SU-DHL-6 (cell line): ENCODE measurements around the gene FBXL4.

Experiments used
- H2AFZ ChIP-seq: fragments of 200-600 bp; sonication (generic); 2 replicates; pipeline ENCODE4 v1.6.1; 2014; ENCODE audit warnings: low read depth, mild to moderate bottlenecking, moderate library complexity, mixed read lengths, antibody characterized with exemption, low read length; ENCODE audit not compliant: severe bottlenecking
- H3F3A ChIP-seq: fragments of 200-600 bp; shearing (Covaris generic); 2 replicates; pipeline ENCODE4 v1.6.0; 2016; ENCODE audit warnings: antibody characterized with exemption, mild to moderate bottlenecking; ENCODE audit not compliant: insufficient read depth
- H3K27ac ChIP-seq: fragments of 200-600 bp; sonication (generic); 2 replicates; pipeline ENCODE4 v1.5.1; 2016; ENCODE audit warnings: low read depth, mild to moderate bottlenecking, low read length, moderate library complexity, mixed read lengths
- H3K27me3 ChIP-seq: fragments of 200-600 bp; sonication (generic), shearing (Covaris generic); 2 replicates; pipeline ENCODE4 v1.6.0; 2014; ENCODE audit warnings: mild to moderate bottlenecking, low read length
- H3K36me3 ChIP-seq: fragments of 200-600 bp; sonication (generic); 2 replicates; pipeline ENCODE4 v1.6.1; 2014; ENCODE audit warnings: mild to moderate bottlenecking, low read length, mixed read lengths
- H3K4me2 ChIP-seq: fragments of 300-600, 200-600 bp; shearing (Covaris generic), sonication (generic); 2 replicates; pipeline ENCODE4 v1.6.0; 2014; ENCODE audit warnings: low read length, low read depth, mild to moderate bottlenecking; ENCODE audit not compliant: poor library complexity, severe bottlenecking
- H3K4me3 ChIP-seq: fragments of 200-600 bp; sonication (generic); 2 replicates; pipeline ENCODE4 v1.5.1; 2014; ENCODE audit warnings: antibody characterized with exemption, low read length, mild to moderate bottlenecking, mixed read lengths; ENCODE audit not compliant: insufficient read depth, poor library complexity, severe bottlenecking
- H3K79me2 ChIP-seq: fragments of 200-600 bp; sonication (generic); 2 replicates; pipeline ENCODE4 v1.6.1; 2014; ENCODE audit warnings: mild to moderate bottlenecking, low read length, moderate library complexity; ENCODE audit not compliant: insufficient read depth
- H3K9ac ChIP-seq: fragments of 200-600 bp; sonication (generic); 2 replicates; pipeline ENCODE4 v1.7.0; 2014; ENCODE audit warnings: mild to moderate bottlenecking, low read length
- H3K9me2 ChIP-seq: fragments of 200-600 bp; sonication (generic); replicated peaks from 2 replicates; pipeline ENCODE4 v1.6.1; 2014; ENCODE audit warnings: low read length; ENCODE audit not compliant: insufficient read depth
- H3K9me3 ChIP-seq: fragments of 200-600 bp; sonication (generic); 2 replicates; pipeline ENCODE4 v1.6.1; 2014; ENCODE audit warnings: low read length, mixed read lengths; ENCODE audit not compliant: insufficient read depth
- H4K20me1 ChIP-seq: fragments of 200-600 bp; sonication (generic); 2 replicates; pipeline ENCODE4 v1.6.1; 2014; ENCODE audit warnings: low read depth, mild to moderate bottlenecking, antibody characterized with exemption, low read length, moderate library complexity, mixed read lengths
- EZH2phosphoT487 ChIP-seq: fragments of 200-600 bp; sonication (generic), shearing (Covaris generic); conservative IDR thresholded peaks from 2 replicates; pipeline ENCODE4 v1.6.1; 2018; ENCODE audit warnings: mild to moderate bottlenecking, antibody characterized with exemption, low read length, moderate library complexity, mixed read lengths
- TF ChIP-seq, protein P1 (sequence below): fragments of 200-600 bp; sonication (generic); IDR thresholded peaks from one replicate; pipeline ENCODE4 v1.5.1; 2017; ENCODE audit warnings: antibody characterized with exemption, mild to moderate bottlenecking, low read length, moderate library complexity; ENCODE audit not compliant: insufficient read depth, poor library complexity, severe bottlenecking

Gene FBXL4

DNA sequence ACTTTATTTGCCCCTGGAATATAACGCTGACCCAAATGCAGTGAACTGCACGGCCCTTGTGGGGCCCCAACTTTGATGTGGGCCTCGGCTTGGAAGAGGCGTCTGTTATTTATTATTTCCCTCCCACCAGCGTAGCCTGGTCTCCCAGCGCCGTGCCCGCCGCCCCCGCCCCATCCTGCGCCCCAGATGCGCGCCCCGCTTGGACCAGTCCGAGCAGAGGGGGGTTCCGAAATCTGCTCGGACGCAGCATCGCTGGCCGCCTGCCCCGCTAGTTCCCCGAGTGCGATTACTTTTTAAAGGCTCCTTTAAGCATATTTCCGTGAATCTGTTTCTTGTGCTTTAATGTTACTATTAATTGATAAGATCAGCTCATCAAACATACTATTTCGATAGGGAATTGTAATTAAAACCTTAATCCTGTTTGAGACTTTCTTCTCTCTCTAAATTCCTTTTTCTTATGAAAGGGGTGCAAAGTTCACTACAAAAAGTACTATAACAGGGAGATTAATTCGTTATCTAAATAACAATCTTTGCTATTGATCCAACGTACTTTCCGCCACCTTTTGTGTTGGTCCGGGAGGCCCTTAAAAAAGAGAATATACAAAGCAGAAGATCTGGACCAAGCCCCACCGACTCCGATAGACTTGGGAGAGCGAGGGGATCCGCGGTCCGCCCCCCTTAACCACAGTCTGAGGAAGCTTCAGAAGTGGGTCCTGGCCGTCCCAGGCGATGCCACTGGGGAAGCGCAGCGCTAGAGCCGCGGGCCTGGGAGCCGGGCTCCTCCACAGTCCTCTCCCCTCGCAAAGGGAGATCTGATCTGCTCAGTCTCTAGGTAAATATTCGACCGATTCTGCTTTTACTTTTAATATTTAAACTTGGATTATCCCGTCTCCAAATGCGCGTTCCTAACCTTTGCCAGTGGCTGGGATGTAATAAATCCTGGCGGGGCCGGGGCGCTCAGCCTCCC lies 103.2 kb downstream of the FBXL4 start:
- H3K4me2 ChIP-seq, result no peak overlapping the region
- H3K9ac ChIP-seq, result no peak overlapping the region

DNA sequence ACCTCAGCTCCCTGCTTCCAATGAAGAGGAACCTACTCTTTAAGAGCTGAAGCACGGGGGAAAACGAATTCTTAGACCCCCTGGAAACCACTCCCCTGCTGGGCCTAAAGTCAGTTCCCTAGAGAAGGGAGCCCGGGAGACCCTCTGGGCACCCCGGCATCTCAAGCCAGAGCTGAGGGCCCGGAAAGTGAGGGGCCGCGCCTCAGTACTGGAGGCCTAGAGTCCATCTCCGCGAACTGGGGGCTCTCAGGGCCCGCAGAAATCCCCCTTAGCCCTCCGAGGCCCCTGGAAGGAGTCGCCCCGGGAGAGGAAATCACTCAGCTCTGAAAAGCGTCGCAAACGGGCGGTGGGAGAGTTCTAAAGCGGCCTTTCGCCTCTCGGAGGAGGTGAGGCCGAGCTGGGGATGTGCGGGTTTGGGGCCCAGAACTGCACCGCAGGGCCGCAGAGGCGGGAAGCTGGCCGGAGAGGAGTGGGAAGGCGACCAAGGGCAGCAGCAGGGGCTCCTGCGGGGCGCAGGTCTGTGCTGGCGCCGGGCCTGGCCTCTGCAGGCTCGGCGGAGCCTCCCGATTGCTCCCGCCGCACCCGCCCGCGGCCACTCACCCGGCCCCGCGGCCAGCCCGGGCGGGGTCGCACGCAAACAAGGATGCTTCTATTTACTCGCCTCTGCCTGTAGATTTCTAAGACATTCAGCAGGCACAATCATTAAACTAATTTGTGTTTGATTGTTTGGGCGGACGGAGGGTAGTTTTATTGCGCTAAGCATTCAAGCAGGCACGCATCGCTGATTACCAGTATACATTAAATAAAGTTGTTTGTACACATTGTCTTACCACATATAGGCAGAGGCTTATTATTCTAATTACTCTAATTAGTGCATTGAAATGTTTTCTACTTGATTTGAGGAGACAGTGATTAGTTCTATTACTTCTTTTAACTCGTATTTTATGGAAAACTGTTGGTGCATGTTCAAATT lies 104.2 kb downstream of the FBXL4 start:
- Histone ChIP-seq H3K4me3 (no peak overlapping the region), H3K36me3 (no peaks in the 10 kb centered on the region), H4K20me1 (no peaks in the 10 kb centered on the region), H3K4me2 (no peak overlapping the region), H3K27ac (no peak overlapping the region), H2AFZ (no peak overlapping the region), H3K9me3 (no peaks in the 10 kb centered on the region), H3K9me2 (no peaks in the 10 kb centered on the region), H3K79me2 (no peaks in the 10 kb centered on the region), H3F3A (no peaks in the 10 kb centered on the region), H3K9ac (no peak overlapping the region), H3K27me3 (no peaks in the 10 kb centered on the region)
- no peak for TF ChIP-seq EZH2phosphoT487
- TF ChIP-seq, protein P1, sequence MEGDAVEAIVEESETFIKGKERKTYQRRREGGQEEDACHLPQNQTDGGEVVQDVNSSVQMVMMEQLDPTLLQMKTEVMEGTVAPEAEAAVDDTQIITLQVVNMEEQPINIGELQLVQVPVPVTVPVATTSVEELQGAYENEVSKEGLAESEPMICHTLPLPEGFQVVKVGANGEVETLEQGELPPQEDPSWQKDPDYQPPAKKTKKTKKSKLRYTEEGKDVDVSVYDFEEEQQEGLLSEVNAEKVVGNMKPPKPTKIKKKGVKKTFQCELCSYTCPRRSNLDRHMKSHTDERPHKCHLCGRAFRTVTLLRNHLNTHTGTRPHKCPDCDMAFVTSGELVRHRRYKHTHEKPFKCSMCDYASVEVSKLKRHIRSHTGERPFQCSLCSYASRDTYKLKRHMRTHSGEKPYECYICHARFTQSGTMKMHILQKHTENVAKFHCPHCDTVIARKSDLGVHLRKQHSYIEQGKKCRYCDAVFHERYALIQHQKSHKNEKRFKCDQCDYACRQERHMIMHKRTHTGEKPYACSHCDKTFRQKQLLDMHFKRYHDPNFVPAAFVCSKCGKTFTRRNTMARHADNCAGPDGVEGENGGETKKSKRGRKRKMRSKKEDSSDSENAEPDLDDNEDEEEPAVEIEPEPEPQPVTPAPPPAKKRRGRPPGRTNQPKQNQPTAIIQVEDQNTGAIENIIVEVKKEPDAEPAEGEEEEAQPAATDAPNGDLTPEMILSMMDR, result no peak

More for the DNA sequence above, 103.2 kb downstream of the FBXL4 start:
- no peaks in the 10 kb centered on the region for H3K27me3 ChIP-seq
- no peak overlapping the region for H2AFZ ChIP-seq
- H3K36me3 ChIP-seq, result no peaks in the 10 kb centered on the region
- no peaks in the 10 kb centered on the region for H3K9me3 ChIP-seq
- H3F3A ChIP-seq, result no peaks in the 10 kb centered on the region
- H4K20me1 ChIP-seq, result no peaks in the 10 kb centered on the region
- no peak for TF ChIP-seq EZH2phosphoT487
- TF ChIP-seq, protein P1, result no peak
- H3K9me2 ChIP-seq, result no peaks in the 10 kb centered on the region
- H3K79me2 ChIP-seq, result no peaks in the 10 kb centered on the region
- no peak overlapping the region for H3K4me3 ChIP-seq
- no peak overlapping the region for H3K27ac ChIP-seq

DNA sequence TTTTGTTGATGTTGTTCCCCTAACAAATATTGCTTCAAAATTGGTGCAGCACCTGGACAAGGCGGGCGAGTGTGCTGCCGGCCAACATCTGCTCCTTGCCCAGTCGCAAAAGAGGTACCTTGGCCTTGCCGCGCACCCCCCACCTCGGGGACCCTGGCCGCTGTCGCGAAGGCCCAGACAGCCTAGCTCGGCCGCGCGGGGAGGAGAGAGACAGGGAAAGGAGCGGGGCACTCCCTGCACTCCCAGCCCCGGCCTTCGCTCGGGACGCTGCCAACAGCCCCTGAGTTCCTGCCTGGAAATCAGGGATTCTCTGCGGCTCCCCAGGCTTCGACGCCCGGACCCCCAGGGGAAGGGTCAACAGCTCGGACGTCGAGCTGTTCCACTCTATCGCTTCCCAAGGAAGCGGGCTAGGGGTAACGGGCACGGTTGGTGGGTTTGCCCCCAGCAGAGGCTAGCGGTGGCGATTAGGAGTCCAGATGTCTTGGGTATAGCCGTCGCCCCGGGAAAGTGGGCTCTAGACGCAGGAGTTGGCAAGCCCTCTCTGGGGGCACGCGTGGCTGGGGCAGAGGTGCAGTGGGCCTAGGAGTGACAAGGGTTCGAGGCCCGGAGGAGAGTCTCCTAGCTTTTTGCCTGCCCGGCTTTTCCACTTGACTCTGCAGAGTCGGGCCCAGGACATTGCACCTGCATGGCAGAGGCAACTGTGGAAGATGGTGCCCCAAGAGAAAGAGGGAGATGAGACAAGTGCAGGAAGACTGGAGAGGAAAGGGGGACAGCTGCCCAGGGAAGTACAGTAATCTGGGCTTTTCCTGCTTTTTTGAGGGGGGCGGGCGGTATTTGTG lies 105.2 kb downstream of the FBXL4 start:
- H3K9me3 ChIP-seq, result no peaks in the 10 kb centered on the region
- H3F3A ChIP-seq, result no peaks in the 10 kb centered on the region
- no peak overlapping the region for H2AFZ ChIP-seq
- H4K20me1 ChIP-seq, result no peaks in the 10 kb centered on the region
- H3K36me3 ChIP-seq, result no peaks in the 10 kb centered on the region
- no peak overlapping the region for H3K4me3 ChIP-seq
- H3K4me2 ChIP-seq, result no peak overlapping the region
- H3K9me2 ChIP-seq, result no peaks in the 10 kb centered on the region
- no peak overlapping the region for H3K9ac ChIP-seq
- no peaks in the 10 kb centered on the region for H3K27me3 ChIP-seq
- no peaks in the 10 kb centered on the region for H3K79me2 ChIP-seq
- TF ChIP-seq, protein P1, result no peak
- no peak for TF ChIP-seq EZH2phosphoT487
- no peak overlapping the region for H3K27ac ChIP-seq
